ENCODE results near the gene SPATA9.

Gene SPATA9

GRCh38 chr5:95667678-95668077 lies 15.1 kb downstream of the SPATA9 start:
- ChIA-PET CTCF (interaction anchor here (0.7 to 4.7 kb wide), 2 partner anchors 18 to 114 kb away, joined by 3 to 25 read pairs; no protein-coding TSS in a partner anchor), POLR2A (no interaction called here)
- no peak for TF ChIP-seq ZNF837 (tag by site-specific recombination; IDR thresholded peaks at IDR 0.05)
- TF ChIP-seq OSR2 (tag by site-specific recombination; IDR thresholded peaks at IDR 0.05) = no peak
- no peak for TF ChIP-seq ZNF621 (tag by site-specific recombination; IDR thresholded peaks at IDR 0.05)
- no peak for TF ChIP-seq ZNF433 (tag by site-specific recombination; IDR thresholded peaks at IDR 0.05; ENCODE audit: low read depth)
- TF ChIP-seq ZNF776 (tag by site-specific recombination; IDR thresholded peaks at IDR 0.05; ENCODE audit: borderline replicate concordance) = no peak
- TF ChIP-seq ZNF658 (tag by site-specific recombination; IDR thresholded peaks at IDR 0.05) = no peak
- TF ChIP-seq ZNF626 (tag by site-specific recombination; IDR thresholded peaks at IDR 0.05) = no peak
- TF ChIP-seq PRDM10 (tag by site-specific recombination; IDR thresholded peaks at IDR 0.05) = peak; percentile 66
- no peak overlapping the region for H3K4me3 ChIP-seq (ENCODE audit: low read depth, low read length)
- no peaks in the 10 kb centered on the region for H3K9me3 ChIP-seq (ENCODE audit: control insufficient read depth, insufficient read depth, low read depth, low read length)
- H3K36me3 ChIP-seq (ENCODE audit: control insufficient read depth in 2 of 2, insufficient read depth in 1 of 2, low read length in 2 of 2) = no peaks in the 10 kb centered on the region
- no peak overlapping the region for H3K27ac ChIP-seq (ENCODE audit: extremely low read depth, low read depth, low read length)
- peaks cover 6% of the 10 kb centered on the region; the same call in 1 of the 2 replicates for H3K4me1 ChIP-seq (ENCODE audit: control insufficient read depth, insufficient read depth, low read length)

DNA sequence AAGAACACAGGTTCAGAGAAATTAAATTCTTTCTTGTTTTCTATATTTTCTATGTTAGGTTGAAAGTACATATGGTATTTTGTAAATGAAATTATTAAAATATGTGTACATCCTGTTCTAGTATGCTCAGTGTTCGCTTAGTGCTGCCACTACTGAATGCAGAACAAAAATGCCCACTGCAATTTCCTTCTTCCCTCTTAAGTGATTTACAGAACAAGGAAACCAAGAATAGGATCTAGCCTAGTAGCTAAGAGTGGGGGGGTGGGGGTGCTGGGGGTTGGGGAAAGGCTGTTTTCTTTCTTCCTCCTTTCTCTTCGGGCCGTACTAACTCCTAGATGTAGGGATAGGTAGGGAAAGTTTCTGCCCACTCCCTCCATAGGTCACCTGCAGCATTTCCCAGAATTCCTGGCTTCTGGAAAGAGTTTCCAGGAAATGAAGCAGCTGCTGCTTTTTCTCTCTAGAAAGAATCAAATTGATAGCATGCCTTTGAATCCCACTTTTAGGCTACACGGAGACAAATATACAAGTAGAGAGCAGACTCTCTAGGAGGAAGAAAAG lies 15.7 kb downstream of the SPATA9 start:
- no peak overlapping the region for H3K4me3 ChIP-seq (ENCODE audit: low read depth, low read length)
- CTCF ChIA-PET = interaction anchor here (0.5 to 4.7 kb wide), 4 partner anchors 19 to 180 kb away, joined by 3 to 25 read pairs (median 4); no protein-coding TSS in a partner anchor
- POLR2A ChIA-PET = interaction anchor here (1.4 kb wide), 1 partner anchor 64 kb away, joined by 4 read pairs; the partner anchor contains the start of gene RHOBTB3
- no peaks in the 10 kb centered on the region for H3K36me3 ChIP-seq (ENCODE audit: control insufficient read depth in 2 of 2, insufficient read depth in 1 of 2, low read length in 2 of 2)
- no peak for TF ChIP-seq WT1 (tag by site-specific recombination; IDR thresholded peaks at IDR 0.05)
- no peak overlapping the region for H3K27ac ChIP-seq (ENCODE audit: extremely low read depth, low read depth, low read length)
- no peaks in the 10 kb centered on the region for H3K9me3 ChIP-seq (ENCODE audit: control insufficient read depth, insufficient read depth, low read depth, low read length)
- peaks cover 2% of the 10 kb centered on the region; the same call in 1 of the 2 replicates for H3K4me1 ChIP-seq (ENCODE audit: control insufficient read depth, insufficient read depth, low read length)

- H3K9me3 ChIP-seq (ENCODE audit: control insufficient read depth, insufficient read depth, low read depth, low read length) = no peaks in the 10 kb centered on the region
- no peak overlapping the region for H3K27ac ChIP-seq (ENCODE audit: extremely low read depth, low read depth, low read length)
- H3K4me1 ChIP-seq (ENCODE audit: control insufficient read depth, insufficient read depth, low read length) = no peaks in the 10 kb centered on the region
- no peak overlapping the region for H3K4me3 ChIP-seq (ENCODE audit: low read depth, low read length)
- no peaks in the 10 kb centered on the region for H3K36me3 ChIP-seq (ENCODE audit: control insufficient read depth in 2 of 2, insufficient read depth in 1 of 2, low read length in 2 of 2)
- ChIA-PET POLR2A (no interaction called here), CTCF (interaction anchor here (0.5 to 4.7 kb wide), 56 partner anchors 9 to 1067 kb away, joined by 3 to 44 read pairs (median 4); partner anchors contain the start of genes GLRX, RFESD and RHOBTB3)
- TF ChIP-seq ZSCAN18 (tag by site-specific recombination; IDR thresholded peaks at IDR 0.05) (no peak), SCRT2 (tag by site-specific recombination; IDR thresholded peaks at IDR 0.05) (peak; percentile 97), SCRT1 (tag by site-specific recombination; IDR thresholded peaks at IDR 0.05; ENCODE audit: borderline replicate concordance) (peak; percentile 85), ZNF654 (tag by site-specific recombination; IDR thresholded peaks at IDR 0.05; ENCODE audit: low read depth) (peak; percentile 52), ZNF140 (tag by site-specific recombination; IDR thresholded peaks at IDR 0.05) (no peak), ZNF501 (tag by site-specific recombination; IDR thresholded peaks at IDR 0.05) (no peak), ZSCAN5A (tag by site-specific recombination; IDR thresholded peaks at IDR 0.05) (no peak), ZNF76 (tag by site-specific recombination; IDR thresholded peaks at IDR 0.05; ENCODE audit: borderline replicate concordance, low read depth) (no peak), ZSCAN30 (tag by site-specific recombination; IDR thresholded peaks at IDR 0.05) (no peak), ZBTB20 (tag by site-specific recombination; IDR thresholded peaks at IDR 0.05) (no peak), ZNF19 (tag by site-specific recombination; IDR thresholded peaks at IDR 0.05; ENCODE audit: low read depth) (no peak), ZSCAN23 (tag by site-specific recombination; IDR thresholded peaks at IDR 0.05) (no peak)
- TF ChIP-seq, protein P1, sequence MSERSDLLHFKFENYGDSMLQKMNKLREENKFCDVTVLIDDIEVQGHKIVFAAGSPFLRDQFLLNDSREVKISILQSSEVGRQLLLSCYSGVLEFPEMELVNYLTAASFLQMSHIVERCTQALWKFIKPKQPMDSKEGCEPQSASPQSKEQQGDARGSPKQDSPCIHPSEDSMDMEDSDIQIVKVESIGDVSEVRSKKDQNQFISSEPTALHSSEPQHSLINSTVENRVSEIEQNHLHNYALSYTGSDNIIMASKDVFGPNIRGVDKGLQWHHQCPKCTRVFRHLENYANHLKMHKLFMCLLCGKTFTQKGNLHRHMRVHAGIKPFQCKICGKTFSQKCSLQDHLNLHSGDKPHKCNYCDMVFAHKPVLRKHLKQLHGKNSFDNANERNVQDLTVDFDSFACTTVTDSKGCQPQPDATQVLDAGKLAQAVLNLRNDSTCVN (tag by site-specific recombination; optimal IDR thresholded peaks at IDR 0.05) = no peak
Observed at GRCh38 chr5:95664204-95664786, 18.5 kb downstream of the SPATA9 start.
